Measurements from ENCODE around the gene RNF220.

RNF220 gene

GRCh38 chr1:44682883-44683265, 277.8 kb downstream of the RNF220 start:
- no peak overlapping the region for H3K4me3 ChIP-seq (ENCODE audit: low read length)
- no peak for TF ChIP-seq CTCF (conservative IDR thresholded peaks at IDR 0.05; ENCODE audit: low read depth, low read length)
- DNase-seq (ENCODE audit: low read depth): no peak

GRCh38 chr1:44684525-44684924, 279.5 kb downstream of the RNF220 start:
- H3K4me3 ChIP-seq (ENCODE audit: low read length): no peak overlapping the region

GRCh38 chr1:44685218-44685617, 280.2 kb downstream of the RNF220 start:
- H3K4me3 ChIP-seq (ENCODE audit: low read length): no peak overlapping the region
- no peak for TF ChIP-seq CTCF (conservative IDR thresholded peaks at IDR 0.05; ENCODE audit: low read depth, low read length)
- DNase-seq (ENCODE audit: low read depth): no peak

More at GRCh38 chr1:44684525-44684924, 279.5 kb downstream of the RNF220 start:
- DNase-seq (ENCODE audit: low read depth): no peak
- no peak for TF ChIP-seq CTCF (conservative IDR thresholded peaks at IDR 0.05; ENCODE audit: low read depth, low read length)

- TF ChIP-seq CTCF (conservative IDR thresholded peaks at IDR 0.05; ENCODE audit: low read depth, low read length): no peak
- no peak for DNase-seq (ENCODE audit: low read depth)
- H3K4me3 ChIP-seq (ENCODE audit: low read length): no peak overlapping the region
These were observed 280.8 kb downstream of the RNF220 start for GRCh38 chr1:44685881-44686280.

- H3K4me3 ChIP-seq (ENCODE audit: low read length): no peak overlapping the region
- TF ChIP-seq CTCF (conservative IDR thresholded peaks at IDR 0.05; ENCODE audit: low read depth, low read length): no peak
- DNase-seq (ENCODE audit: low read depth): no peak
These were observed 283.8 kb downstream of the RNF220 start for GRCh38 chr1:44688760-44689446.

- TF ChIP-seq CTCF (conservative IDR thresholded peaks at IDR 0.05; ENCODE audit: low read depth, low read length): no peak
- DNase-seq (ENCODE audit: low read depth): no peak
- no peak overlapping the region for H3K4me3 ChIP-seq (ENCODE audit: low read length)
These were observed 284.4 kb downstream of the RNF220 start for GRCh38 chr1:44689447-44689765.

- no peak for DNase-seq (ENCODE audit: low read depth)
- no peak for TF ChIP-seq CTCF (conservative IDR thresholded peaks at IDR 0.05; ENCODE audit: low read depth, low read length)
- H3K4me3 ChIP-seq (ENCODE audit: low read length): no peak overlapping the region
These were observed 288.1 kb downstream of the RNF220 start for GRCh38 chr1:44693159-44693558.

Data from retinal pigment epithelial cell (primary cell).